Suppressor macrophage treated with lipopolysaccharide for 1 hour (primary cell): ENCODE measurements around the gene ZSWIM3.

Source experiments
- DNase-seq, 3 donors: peaks; one replicate each; pipeline ENCODE4 v3.0.0-alpha.2; 2020 to 2022

ZSWIM3 gene

GRCh38 chr20:45833030-45833882, 24.2 kb upstream of the ZSWIM3 start, which contains the start of gene SNX21:
SNX21 (plus strand) TSS chr20:45833799; CDS start chr20:45833920, 121 bp downstream.
- peak; percentile 84 to 87 (median 86) for DNase-seq

GRCh38 chr20:45833883-45834796, 23.3 kb upstream of the ZSWIM3 start:
- peak in 2 of 3 donors; percentile 23 to 42 for DNase-seq

GRCh38 chr20:45834797-45835161, 22.6 kb upstream of the ZSWIM3 start:
- DNase-seq: no peak

- peak; percentile 31 to 69 (median 59) for DNase-seq
Observed at GRCh38 chr20:45835329-45835765, 22.1 kb upstream of the ZSWIM3 start.

GRCh38 chr20:45835825-45836224, 21.6 kb upstream of the ZSWIM3 start:
- peak in 2 of 3 donors; percentile 20 to 35 for DNase-seq

GRCh38 chr20:45836841-45837240, 20.6 kb upstream of the ZSWIM3 start:
- no peak for DNase-seq

GRCh38 chr20:45840700-45841198, 16.7 kb upstream of the ZSWIM3 start:
- no peak for DNase-seq

- no peak for DNase-seq
Observed at GRCh38 chr20:45841407-45842129, 15.8 kb upstream of the ZSWIM3 start.

GRCh38 chr20:45842169-45842812, 15.1 kb upstream of the ZSWIM3 start:
- DNase-seq: peak; percentile 33 to 51 (median 35)

- no peak for DNase-seq
Observed at GRCh38 chr20:45843506-45843905, 13.9 kb upstream of the ZSWIM3 start.

- no peak for DNase-seq
Observed at GRCh38 chr20:45845452-45845851, 12.0 kb upstream of the ZSWIM3 start.

- no peak for DNase-seq
Observed at GRCh38 chr20:45848421-45848820, 9.0 kb upstream of the ZSWIM3 start.

GRCh38 chr20:45848969-45849582, 8.3 kb upstream of the ZSWIM3 start:
- no peak for DNase-seq

GRCh38 chr20:45850238-45850637, 7.2 kb upstream of the ZSWIM3 start:
- DNase-seq: no peak

GRCh38 chr20:45850926-45851325, 6.5 kb upstream of the ZSWIM3 start:
- no peak for DNase-seq

GRCh38 chr20:45851501-45851900, 5.9 kb upstream of the ZSWIM3 start:
- DNase-seq: no peak

GRCh38 chr20:45852326-45852725, 5.1 kb upstream of the ZSWIM3 start:
- no peak for DNase-seq

GRCh38 chr20:45853484-45853883, 3.9 kb upstream of the ZSWIM3 start:
- DNase-seq: no peak

GRCh38 chr20:45857882-45858216, 435 bp downstream of the ZSWIM3 start:
- no peak for DNase-seq

- no peak for DNase-seq
Observed at GRCh38 chr20:45859916-45860315, 2.5 kb downstream of the ZSWIM3 start.

GRCh38 chr20:45860560-45861220, 3.3 kb downstream of the ZSWIM3 start:
- no peak for DNase-seq
